Astrocyte of the spinal cord (primary cell): ENCODE results near the gene MVB12B.

ENCODE experiments used
- DNase-seq: peaks from one replicate; pipeline ENCODE4 v3.0.0; 2011; ENCODE audit warnings: low read depth, low spot score
- H3K4me3 ChIP-seq: 2 replicates; pipeline ENCODE4 v1.5.1; 2011; ENCODE audit warnings: low read depth, mild to moderate bottlenecking, low read length, moderate library complexity
- CTCF ChIP-seq: IDR thresholded peaks from 2 replicates; pipeline ENCODE4 v1.5.1; 2012; ENCODE audit warnings: low read depth, mild to moderate bottlenecking, low read length, inconsistent platforms
- in situ Hi-C: cut with HindIII; loops from 2 replicates; pipeline ENCODE4 v1.10.0; 2017; ENCODE audit warnings: low sequenced_read_pairs

MVB12B gene

GRCh38 chr9:126500600-126501382 is 174.2 kb downstream of the MVB12B start:
- peak; percentile 70 for DNase-seq
- no peak overlapping the region for H3K4me3 ChIP-seq
- in situ Hi-C loops = no loop called here
- TF ChIP-seq CTCF = peak; percentile 93

DNA sequence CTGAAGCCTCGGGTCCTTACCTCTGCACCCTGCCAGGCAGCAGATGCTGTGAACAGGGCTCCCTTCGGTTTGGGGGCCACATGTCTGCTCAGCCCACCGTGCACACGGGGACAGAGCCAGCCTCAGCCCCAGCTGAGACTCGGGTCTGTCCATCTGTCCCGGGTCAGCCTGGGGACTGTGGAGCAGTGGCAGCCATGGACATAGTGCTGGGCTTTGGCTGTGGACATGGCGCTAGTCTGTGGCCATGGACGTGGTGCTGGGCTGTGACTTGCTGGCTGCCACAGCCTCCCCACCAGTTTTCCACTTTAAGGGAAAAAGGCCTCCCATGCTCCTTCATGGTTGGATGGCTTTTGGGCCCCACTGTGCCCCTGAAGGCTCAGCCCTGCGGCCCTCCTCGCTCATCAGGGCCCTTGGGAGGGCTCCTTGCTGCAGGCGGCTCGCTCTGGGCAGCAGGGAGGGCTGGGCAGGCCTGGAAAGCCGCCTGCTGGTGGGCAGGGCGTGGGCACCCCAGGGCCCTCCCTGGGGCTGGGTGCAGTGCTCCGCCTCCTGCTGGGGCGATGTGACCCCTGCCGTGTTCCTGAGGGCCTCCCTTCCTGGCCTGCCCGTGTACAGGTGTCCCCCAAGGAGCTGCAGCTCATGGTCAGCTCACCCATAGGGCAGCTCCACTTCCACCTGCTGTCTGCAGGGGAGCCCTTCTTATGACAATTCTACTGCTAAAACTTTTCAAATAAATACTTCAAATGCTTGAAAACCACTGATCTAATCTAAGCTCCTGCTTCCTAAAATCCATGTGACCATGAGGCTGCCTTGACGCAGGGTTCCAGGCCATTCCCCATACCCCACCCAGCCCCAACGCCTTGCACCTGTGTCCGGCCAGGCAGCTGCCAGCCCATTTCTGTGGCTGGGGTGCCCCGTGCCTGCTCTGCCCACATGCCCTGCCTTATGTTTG is 175.0 kb downstream of the MVB12B start:
- H3K4me3 ChIP-seq = no peak overlapping the region
- DNase-seq = no peak
- in situ Hi-C loops = no loop called here
- no peak for TF ChIP-seq CTCF

- in situ Hi-C loops = no loop called here
- H3K4me3 ChIP-seq = no peak overlapping the region
- DNase-seq = no peak
- TF ChIP-seq CTCF = no peak
These were observed 176.0 kb downstream of the MVB12B start for GRCh38 chr9:126502417-126503332.

DNA sequence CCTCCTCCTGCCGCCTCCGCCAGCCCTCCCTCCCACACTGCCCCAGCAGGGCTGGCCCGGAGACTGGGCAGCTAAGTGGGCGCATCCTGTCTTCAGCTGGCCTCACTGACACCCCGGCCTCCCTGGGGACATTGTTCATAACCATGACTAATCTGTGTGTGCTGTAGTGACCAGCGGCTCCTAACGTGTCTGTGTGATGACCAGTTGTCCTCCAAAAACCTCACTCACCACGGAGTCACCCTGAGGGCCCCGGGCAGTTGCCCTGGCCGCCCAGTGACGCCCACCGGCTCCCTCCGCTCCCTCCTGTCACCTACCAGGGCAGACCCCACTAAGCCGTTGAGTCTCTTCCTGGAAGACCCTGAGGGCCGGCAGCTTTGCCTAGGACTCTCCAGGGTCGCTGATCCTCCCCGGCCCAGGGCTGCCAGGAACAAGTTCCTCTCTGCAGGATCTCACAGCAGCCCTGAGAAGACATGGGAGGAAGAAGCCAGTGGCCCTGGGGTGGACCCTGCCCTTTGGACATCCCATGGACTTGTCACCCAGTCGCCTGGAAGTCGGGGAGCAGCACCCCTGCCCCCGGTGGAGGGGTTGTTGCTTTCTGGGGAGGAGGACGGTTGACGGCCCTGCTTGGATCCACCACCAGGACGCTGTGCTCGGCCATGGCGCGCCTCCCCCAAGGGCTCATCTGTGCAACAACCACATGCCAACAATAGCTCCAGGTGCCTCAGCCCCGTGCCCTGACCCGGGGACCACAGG is 176.9 kb downstream of the MVB12B start:
- in situ Hi-C loops = no loop called here
- DNase-seq = no peak
- no peak overlapping the region for H3K4me3 ChIP-seq
- TF ChIP-seq CTCF = no peak

DNA sequence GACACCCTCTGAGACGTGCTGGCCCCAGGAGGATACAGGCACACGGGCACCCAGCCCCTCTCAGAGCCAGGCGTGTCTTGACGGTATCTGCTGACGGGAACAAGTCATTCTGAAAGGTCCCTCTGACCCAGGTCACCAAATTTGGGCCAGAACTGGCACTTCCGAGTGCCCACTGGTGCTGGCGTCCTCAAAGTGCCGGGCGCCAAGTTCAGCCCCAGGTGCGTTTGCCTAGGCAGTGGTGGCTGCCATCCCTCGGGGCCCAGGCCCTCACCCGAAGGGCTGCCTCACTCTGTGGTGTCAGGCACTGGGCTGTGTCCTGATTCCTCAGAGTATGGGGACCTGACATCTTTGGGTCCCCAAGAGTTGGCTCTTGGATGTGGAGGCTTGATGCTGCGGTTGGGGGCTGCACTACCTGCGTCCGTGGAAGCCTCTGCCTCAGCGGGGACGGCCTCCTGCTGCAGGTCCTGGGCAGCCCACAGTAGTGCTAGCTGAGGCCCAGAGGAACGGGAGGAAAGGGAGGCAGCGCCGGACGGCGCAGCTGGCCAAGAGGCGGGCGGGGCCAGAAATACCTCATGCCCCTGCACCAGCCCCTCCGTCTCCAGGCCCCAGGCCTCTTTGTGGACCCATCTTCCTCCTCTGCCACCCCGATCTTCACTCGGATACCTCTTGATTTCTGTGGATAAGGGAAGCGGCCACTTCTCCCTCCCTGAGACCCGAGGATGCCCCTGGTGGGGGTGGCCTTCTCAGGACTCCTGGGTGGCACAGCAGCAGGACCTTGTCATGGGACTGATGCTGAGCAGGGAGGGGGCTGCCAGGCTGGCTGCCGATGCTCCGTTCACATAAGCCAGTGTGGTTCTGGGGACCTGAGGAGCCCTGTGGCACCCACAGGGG is 177.7 kb downstream of the MVB12B start:
- in situ Hi-C loops = no loop called here
- DNase-seq = no peak
- no peak overlapping the region for H3K4me3 ChIP-seq
- no peak for TF ChIP-seq CTCF
